HG03342 (cell line): ENCODE results near the gene DNER.

Experiments used
- ATAC-seq: cut with Tn5 transposase; IDR thresholded peaks from one replicate; pipeline ENCODE4 v1.9.1; 2021; ENCODE audit warnings: mild to moderate bottlenecking, moderate library complexity; ENCODE audit not compliant: unreplicated experiment

Gene DNER

DNA sequence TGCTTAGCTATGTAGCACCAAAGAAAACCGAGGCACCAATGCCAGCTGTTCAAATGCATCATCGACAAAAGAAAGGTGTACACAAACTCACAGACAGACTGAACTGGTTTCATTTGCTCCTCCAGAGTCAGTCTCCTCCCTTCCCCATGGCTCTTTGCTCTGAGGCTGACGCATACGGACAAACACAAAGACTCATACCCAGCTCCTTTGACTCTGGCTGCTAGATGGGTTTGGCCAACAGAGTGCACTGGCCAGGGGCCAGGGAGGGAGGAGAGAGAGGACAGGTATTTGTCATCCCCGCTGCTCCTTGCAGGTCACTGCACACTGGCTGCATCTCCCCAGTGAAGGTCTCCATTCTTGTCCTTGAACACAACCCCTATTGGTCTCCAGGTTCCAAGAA lies 40.7 kb downstream of the DNER start:
- ATAC-seq = no peak

DNA sequence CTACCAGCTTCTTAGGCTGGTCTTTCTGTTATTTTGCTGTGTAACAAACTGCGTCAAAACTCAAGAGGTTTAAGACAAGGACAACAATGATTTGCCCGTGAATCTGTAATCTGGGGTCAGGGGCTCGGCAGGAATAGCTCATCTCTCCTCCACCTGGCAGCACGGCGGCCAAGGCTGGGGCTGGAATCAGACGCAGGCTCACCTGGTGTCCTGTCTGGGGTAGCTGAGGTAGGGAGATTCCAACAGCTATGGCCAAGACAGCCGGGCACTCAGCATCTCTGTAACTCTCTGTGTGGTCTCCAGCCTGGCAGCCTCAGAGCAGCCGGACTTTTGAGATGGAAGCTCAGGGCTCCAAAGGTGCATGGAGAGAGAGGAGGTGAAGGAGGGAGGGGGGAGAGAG lies 42.3 kb downstream of the DNER start:
- ATAC-seq = no peak

DNA sequence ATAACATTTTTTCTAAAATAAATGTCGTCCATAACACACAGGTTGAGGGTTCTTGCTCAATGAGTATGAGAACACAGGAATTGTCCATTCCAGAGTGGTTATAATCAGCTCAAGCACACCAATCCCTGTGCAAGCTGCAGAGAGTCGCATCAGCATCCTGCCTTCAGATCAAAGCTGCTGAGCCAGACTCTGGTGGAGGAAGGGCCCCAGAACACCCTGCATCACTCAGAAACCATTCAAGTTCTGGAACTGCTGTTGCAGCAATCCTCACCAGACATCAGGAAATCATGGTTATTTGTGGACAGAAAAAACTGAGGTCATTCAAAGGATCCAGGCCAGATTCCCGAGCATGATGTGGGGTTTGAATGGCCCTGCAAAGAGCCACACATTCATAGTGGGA lies 44.5 kb downstream of the DNER start:
- no peak for ATAC-seq

DNA sequence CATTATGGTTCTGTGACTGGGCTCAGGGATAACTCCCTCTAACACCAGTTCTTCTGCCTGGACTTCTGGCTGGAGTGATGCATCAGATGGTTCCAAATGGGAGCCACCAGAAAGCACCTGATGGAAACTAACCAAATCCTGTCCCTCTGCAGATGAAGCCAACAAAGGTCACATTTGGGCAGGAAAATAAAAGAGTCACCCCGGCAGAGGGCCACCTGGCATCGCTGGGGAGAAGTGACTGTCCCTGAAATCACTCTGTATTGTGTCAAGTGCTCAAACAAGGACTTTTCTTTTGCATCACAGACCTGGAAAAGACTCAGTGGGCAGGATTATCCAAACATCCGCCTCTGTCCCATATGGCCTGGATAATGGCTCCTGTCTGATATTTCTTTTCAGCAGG lies 47.5 kb downstream of the DNER start:
- no peak for ATAC-seq

DNA sequence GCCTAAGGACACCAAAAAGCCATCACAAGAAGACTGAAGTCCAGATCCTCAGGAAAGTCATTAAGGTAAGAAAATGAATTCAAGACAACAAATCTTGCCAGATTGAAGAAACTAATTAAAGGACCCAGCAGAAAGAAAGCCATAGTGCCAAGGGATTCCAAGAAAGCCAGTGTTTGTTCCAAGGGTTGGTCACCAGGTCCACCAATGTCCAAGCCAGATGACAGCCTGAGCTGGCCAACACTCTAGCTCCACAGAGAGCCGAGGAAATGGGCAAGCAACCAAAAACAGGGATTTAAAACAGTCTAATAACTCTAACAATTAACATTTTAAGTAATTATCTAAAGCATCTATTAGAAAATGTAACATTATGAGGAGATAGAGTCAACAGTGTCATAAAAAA lies 49.2 kb downstream of the DNER start:
- ATAC-seq = no peak

DNA sequence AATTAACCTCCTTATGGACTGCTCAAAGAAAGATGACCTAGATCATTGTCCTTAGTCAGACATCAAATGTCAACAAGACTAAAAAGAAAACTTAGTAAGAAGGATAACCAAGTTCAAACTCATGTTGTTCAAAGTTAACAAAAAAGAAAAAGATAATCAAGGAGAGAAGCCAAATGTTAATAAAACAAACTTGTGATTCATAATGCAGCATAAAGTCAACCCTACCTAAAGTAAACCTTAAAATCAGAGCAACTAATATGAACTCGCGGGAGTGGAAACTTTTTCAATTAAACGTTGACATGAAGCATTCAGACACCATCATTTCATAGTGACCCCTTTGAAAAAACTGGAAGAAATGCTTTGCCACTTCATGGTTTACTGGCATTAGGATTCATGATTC lies 52.9 kb downstream of the DNER start:
- ATAC-seq = no peak

DNA sequence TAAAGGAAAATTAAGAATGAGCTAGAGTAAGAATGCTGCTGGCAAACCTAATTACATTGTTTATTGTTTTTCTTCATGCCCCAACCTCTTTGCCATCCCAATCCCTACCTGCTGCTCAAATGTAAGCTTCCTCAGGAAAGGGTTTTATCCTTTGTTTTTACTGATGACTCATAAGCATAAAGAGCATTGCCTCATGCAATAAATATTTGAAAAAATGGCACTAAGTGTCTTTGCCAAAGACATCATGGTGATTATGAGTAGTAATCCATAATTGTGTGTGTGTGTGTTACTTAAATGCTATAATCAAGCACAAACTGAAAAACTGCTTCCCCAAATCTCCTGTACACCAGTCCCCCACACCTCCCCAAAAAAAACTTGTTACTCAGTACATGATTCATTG lies 53.4 kb downstream of the DNER start:
- ATAC-seq = no peak

GRCh38 chr2:229660391-229660790 lies 54.0 kb downstream of the DNER start:
- ATAC-seq = no peak

DNA sequence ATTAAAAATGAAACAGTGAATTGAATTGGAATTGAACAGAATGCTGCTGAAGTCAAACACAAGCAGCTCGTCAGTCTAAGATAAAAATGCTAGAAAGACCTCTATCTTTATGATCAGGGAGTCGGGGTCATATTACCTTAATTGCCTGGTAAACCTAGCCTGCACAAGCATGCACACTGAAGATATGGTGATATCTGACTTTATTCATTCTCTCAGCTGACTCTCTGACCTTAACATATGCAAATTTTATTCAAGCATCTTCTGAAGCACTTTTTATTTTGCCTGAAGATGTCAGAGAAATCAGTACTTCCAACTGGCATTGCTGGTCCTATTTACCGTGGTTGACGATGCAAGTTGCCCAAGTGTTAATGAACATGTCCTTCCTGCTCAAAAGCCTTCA lies 56.4 kb downstream of the DNER start:
- no peak for ATAC-seq

DNA sequence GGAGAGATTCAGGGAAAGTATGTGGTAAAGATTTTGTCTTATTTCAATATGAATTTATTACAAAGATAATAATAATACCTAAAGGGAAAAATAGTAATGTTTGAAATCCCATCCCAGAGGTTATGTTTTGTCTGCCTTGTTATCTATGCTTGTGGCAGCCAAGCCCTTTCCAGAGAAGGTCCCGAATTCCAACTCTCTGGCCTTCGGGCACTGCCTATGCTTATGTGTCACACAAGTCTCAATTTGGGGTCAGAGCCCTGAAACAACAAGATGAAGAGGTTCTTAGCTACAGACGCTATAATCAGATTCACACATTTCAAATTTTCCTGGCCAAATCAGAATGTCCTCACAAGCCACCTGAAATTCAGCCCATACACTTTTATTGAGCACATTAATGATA lies 59.9 kb downstream of the DNER start:
- no peak for ATAC-seq

GRCh38 chr2:229653531-229653930 lies 60.8 kb downstream of the DNER start:
- no peak for ATAC-seq

DNA sequence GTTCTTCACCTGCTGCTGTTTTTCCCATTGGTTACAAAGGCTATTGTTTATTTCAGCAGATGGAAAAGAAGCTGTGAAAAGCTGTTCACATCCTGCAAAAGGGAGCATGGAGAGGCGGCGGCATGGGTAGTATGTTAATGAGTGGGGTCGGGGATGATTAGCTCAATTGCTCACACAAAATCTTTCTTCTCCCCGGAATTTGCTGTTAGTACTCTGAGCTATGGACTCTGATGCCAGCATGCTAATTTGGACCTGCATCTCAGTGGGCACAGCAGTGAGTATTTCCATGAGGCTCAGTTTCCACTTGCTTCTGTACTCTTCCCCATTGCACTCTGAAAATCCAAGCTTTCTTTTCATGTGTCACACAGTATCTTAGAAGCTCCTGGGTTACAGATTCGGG lies 61.6 kb downstream of the DNER start:
- ATAC-seq = no peak

GRCh38 chr2:229650901-229651300 lies 63.5 kb downstream of the DNER start:
- no peak for ATAC-seq

DNA sequence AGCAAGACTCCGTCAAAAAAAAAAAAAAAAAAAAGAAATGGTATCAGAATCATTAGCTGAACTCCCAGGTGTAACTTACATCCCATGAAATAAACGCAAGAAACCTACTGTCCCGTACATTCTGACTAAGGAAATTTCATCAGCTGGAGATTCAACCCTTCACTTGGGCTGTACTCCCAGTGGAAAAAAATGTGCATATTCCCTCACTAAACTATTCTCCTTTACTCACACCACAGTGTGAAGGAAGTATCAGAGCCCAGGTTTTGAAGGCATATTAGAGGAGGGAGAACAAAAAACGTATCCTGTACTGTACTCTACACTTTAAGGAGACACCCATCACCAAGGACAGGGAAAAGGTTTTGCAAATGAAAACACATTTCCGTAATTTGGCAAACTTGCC lies 64.3 kb downstream of the DNER start:
- ATAC-seq = no peak

- ATAC-seq = no peak
Observed at GRCh38 chr2:229646186-229646723, 68.1 kb downstream of the DNER start.

- ATAC-seq = no peak
Observed at GRCh38 chr2:229642371-229642770, 72.0 kb downstream of the DNER start.

DNA sequence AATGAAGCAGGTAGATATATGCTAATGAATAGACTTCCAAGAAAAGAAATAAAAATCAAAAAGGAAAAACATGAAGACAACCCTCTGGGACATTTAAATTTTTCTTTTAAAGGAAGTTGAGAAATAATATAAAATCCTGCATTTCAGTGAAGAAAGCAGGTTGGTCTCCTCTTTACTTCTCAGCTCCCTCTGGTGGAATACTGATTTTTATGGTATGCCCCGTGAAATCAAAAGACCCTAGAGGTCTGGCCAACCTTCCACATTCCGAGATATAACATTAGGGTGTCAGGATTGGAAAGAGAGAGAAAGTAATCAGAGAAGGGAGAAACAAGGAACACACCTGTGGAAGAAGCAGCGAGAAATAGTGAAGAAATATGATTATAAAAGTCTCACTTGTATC lies 72.7 kb downstream of the DNER start:
- ATAC-seq = no peak

DNA sequence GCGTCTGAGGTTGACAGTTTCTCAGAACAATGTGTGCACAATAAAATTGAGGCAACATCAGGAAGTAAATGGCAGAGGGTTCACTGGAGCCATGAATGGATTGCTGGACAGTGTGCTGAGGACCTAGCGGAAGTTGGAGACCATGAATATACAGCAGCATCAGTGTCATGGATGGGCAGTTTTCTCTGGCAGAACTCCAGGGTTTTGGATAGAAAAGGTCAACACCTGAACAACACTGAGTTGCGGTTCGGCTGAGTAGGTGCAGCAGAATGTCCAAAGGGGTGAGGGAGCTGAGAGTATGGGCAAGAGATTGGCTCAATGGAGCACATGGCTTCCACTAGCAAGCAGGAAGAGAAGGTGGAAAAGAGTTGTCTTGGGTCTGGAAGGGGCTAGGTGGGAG lies 73.7 kb downstream of the DNER start:
- no peak for ATAC-seq

DNA sequence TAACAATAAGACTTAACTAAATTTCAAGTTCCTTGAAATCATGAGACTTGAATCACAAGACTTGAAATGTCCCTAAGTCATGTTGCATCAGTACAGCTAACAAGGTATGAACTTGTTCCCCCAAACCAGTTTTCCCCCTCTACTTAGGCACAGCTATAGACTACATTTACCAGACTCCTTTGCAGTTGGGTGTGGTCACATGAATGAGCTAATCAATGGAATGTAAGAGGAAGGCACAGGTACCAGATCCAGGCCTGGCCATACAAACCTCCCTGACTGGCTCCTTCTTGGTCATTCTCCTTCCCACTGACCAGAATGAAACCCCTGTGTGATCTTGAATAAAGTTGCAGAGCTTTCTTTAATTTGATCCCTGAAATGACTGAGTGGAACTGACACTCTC lies 77.8 kb downstream of the DNER start:
- ATAC-seq = no peak

DNA sequence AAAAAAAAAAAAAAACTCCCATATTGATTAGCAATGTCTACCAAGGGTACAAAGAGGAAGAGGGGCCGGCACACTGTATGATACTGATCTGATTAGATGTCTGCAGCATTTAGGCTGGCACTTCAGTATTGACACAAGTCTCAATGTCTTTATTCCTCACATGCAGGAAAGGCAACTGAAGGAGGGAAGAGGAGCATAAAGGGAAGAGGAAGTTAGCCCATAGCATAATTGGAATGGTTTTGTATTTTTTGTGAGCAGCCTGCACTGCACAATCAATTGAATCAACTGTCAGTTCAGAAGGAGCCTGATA lies 79.0 kb downstream of the DNER start:
- ATAC-seq = no peak

- ATAC-seq = no peak
Observed at GRCh38 chr2:229634601-229635370, 79.6 kb downstream of the DNER start.

DNA sequence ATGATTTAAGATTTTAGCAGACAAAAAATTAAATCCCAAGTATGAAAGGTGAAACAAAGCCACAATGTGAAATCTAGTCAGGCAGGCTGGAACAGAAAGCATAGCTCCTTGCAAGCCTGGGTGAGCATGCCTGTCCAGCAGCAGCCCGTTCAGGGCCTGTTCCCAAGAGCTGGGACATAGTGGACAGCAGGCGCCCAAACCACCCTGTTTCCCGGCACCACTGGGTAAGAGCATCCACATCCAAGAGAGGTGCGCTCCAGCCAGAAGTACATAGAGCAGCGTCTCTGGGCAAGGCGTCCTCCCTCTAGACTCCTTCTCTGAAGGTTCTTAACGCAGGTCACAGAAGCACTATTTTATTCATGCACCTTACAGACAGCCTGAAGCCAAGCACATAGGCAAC lies 80.8 kb downstream of the DNER start:
- no peak for ATAC-seq

DNA sequence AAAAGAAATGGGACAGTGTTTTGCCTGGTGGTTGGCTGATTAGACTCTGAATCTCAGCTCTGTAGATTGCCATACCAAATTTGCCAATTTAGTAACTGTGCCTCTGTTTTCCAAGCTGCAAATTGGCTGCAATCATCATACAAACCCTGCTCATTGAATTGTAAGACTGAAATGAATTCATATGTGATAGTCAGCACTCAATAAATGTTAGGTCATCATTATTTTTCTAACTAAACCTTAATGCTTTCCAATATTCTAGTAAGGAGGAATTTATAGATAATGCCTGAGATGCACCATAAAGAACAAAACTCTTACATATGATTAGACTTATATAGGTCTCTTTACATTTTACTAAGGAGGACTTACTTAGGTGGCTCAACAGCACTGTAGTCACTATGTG lies 85.3 kb downstream of the DNER start:
- no peak for ATAC-seq
